ENCODE measurements around the gene C11orf21. TPM values are rescaled to one million over a fixed set of nuclear protein-coding genes. Genes with fewer than 3 reads are reported as not detected.

The C11orf21 gene
- total and polyA plus RNA-seq, 4 donors, result 0.46 to 2.1 (median 1.4) TPM; not detected in 1

DNA sequence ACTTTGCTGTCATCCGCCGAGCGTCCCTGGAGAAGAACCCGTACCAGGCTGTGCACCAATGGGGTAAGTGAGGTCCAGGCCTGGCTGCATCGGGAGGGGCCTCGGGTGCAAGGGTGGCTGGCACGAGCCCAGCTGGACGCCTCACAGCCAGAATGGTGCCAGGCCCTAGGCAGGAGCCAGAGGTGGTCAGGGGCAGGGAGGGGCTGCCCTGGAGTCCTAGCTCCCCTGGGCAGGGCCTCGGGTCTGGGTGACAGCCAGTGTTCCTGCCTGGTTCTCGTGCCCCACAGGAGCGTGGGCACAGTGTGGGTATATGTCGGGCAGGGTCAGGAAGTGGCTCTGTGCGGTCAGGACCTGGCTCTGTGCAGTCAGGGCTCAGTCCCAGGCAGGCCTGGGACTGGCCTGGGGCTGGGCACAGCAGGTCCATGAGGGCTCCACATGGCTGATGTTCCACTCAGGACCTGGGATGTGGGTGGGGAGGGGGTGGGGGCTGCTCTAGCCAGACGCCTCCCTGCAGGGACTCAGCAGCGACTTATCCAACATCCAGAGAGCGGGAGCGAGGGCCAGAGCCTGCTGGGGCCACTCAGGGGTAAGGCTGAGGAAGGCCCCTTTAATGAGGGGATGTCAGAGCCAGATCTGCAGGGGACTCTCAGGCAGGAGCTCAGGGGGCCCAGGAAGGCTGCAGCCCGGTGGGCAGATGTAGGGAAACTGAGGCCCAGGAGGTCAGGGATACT, 1.3 kb upstream of the C11orf21 start:
- whole genome bisulfite sequencing, 2 donors, result 5 to 15% methylated on average over 18 of the region's 18 CpGs
- Histone ChIP-seq H3K4me3 (ENCODE audit: low read length in 2 of 2) (no peak overlapping the region), H3K27ac (ENCODE audit: low read depth in 1 of 2, low read length in 2 of 2) (no peak overlapping the region), H3K27me3 (ENCODE audit: control insufficient read depth in 1 of 2, insufficient read depth in 2 of 2, low read length in 1 of 2) (no peaks in the 10 kb centered on the region), H3K4me1 (ENCODE audit: control insufficient read depth in 1 of 2, insufficient read depth in 2 of 2, low read length in 2 of 2) (no peaks in the 10 kb centered on the region), H3K36me3 (ENCODE audit: control insufficient read depth in 1 of 2, insufficient read depth in 2 of 2, low read length in 1 of 2) (no peaks in the 10 kb centered on the region), H3K9me3 (ENCODE audit: control insufficient read depth, low read length) (no peaks in the 10 kb centered on the region)
- intact Hi-C loops (cut with DNase I), result loop anchor here (5.0 to 10.0 kb wide), 2 partner anchors 98 to 106 kb away; no protein-coding TSS in a partner anchor
- peak in 1 of 2 donors; percentile 81 for DNase-seq
- ATAC-seq (ENCODE audit: low FRiP score), result peak; percentile 26

DNA sequence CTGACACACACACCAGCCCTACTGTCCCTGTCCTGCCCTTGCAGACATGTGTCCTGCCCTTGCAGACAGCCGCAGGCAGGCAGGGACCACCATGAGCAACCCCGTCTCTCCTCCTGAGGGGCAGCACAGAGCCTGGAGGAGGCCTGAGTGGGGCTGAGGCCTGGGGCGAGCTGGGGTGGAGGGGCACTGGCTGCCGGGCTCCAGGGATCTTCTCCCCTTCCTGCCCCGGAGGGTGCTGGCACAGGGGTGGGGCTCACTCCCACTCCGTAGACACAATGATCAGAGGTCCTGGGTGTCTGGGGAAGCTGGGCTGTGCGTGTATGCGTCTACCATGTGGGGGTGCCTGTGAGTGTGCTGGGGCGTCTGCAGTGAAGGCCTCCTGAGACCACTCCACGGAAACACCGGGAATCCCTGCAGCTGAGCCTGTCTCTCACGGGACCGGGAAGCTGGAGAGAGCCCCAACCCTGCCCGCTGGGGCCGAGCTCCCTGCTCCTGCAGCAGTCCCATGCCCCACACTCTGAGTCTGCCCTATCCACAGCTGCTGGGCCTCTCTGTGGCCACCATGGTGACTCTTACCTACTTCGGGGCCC, 683 bp upstream of the C11orf21 start:
- DNase-seq (peak in 1 of 2 donors; percentile 76), ATAC-seq (ENCODE audit: low FRiP score) (no peak)
- WGBS, 2 donors, result 30 to 37% methylated on average over 15 to 16 of the region's 16 CpGs
- intact Hi-C loops (cut with DNase I), result loop anchor here (5.0 to 10.0 kb wide), 2 partner anchors 98 to 105 kb away; no protein-coding TSS in a partner anchor
- no peaks in the 10 kb centered on the region for H3K4me1 ChIP-seq (ENCODE audit: control insufficient read depth in 1 of 2, insufficient read depth in 2 of 2, low read length in 2 of 2)
- H3K9me3 ChIP-seq (ENCODE audit: control insufficient read depth, low read length), result no peaks in the 10 kb centered on the region
- no peak overlapping the region for H3K4me3 ChIP-seq (ENCODE audit: low read length in 2 of 2)
- no peaks in the 10 kb centered on the region for H3K36me3 ChIP-seq (ENCODE audit: control insufficient read depth in 1 of 2, insufficient read depth in 2 of 2, low read length in 1 of 2)
- no peaks in the 10 kb centered on the region for H3K27me3 ChIP-seq (ENCODE audit: control insufficient read depth in 1 of 2, insufficient read depth in 2 of 2, low read length in 1 of 2)
- no peak overlapping the region for H3K27ac ChIP-seq (ENCODE audit: low read depth in 1 of 2, low read length in 2 of 2)

DNA sequence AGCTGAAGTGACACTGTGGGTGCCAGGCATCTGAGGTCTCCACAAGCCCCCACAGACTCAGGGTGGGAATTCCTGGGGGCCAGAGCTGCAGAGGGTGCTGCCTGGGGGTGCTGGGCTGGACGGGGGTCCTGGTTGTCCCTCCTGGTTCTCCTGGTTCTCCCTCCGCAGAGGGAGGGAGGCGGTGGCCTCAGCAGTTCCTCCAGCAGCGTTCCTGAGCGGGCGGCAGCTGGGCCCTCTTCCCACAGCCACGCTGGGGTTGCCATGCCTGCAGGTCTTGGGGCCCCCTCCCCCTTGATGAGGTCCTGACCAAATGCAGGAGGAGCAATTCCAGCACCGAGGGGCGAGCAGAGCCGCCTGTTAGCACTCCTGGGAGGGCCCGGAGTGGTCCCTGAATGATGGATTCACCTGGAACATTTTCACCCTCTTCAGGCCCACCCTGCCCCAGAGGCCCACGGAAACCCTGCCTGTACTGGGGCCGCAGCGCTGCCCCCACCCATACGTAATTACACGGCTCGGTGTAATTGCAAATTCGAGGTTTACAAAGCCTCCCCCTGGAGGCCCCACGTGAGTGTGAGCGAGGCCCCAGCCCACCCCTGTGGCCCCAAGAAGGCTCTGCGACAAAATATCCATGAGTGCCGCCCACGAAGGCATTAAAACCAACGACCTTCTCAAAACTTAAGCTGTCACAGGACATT, 635 bp downstream of the C11orf21 start:
- Histone ChIP-seq H3K27ac (ENCODE audit: low read depth in 1 of 2, low read length in 2 of 2) (no peak overlapping the region), H3K4me3 (ENCODE audit: low read length in 2 of 2) (no peak overlapping the region)
- DNase-seq, result peak in 1 of 2 donors; percentile 63

DNA sequence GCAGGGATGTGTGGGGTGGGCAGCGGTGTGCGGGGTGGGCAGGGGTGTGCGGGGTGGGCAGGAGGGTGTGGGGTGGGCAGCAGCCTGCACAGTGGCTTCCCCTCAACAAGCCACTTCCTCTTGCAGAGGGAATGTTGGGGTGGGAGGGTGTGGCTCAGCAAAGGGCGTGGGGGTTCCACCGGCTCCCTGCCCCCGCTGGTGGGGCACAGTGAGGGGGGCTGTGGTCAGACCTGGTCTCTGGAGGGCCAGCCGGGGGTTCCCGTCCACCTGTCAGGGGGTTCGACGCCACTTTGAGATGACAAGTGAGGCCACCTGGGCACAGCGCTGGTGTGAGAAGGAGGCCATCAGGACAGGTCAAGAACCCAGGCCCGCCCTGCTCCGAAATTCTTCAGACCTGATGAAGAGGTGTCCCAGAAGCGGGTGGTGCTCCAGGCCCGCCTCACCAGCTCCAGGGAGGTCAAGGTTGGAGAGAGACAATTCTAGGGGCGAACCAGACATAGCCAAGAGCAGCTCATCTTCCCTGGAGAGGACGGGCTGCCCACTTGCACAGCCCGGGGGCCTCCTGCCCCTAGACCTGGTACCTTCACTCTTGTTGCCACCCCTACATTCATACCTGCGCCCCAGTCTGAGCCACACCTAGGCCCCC, 1.3 kb downstream of the C11orf21 start:
- no peaks in the 10 kb centered on the region for H3K9me3 ChIP-seq (ENCODE audit: control insufficient read depth, low read length)
- H3K4me3 ChIP-seq (ENCODE audit: low read length in 2 of 2), result no peak overlapping the region
- H3K4me1 ChIP-seq (ENCODE audit: control insufficient read depth in 1 of 2, insufficient read depth in 2 of 2, low read length in 2 of 2), result no peaks in the 10 kb centered on the region
- WGBS, 2 donors, result 84 to 86% methylated on average over 16 to 19 of the region's 19 CpGs
- H3K27me3 ChIP-seq (ENCODE audit: control insufficient read depth in 1 of 2, insufficient read depth in 2 of 2, low read length in 1 of 2), result no peaks in the 10 kb centered on the region
- H3K27ac ChIP-seq (ENCODE audit: low read depth in 1 of 2, low read length in 2 of 2), result no peak overlapping the region
- peak in 1 of 2 donors; percentile 78 for DNase-seq
- intact Hi-C loops (cut with DNase I), result loop anchor here (5.0 to 10.0 kb wide), 2 partner anchors 96 to 103 kb away; no protein-coding TSS in a partner anchor
- ATAC-seq (ENCODE audit: low FRiP score), result no peak
- H3K36me3 ChIP-seq (ENCODE audit: control insufficient read depth in 1 of 2, insufficient read depth in 2 of 2, low read length in 1 of 2), result no peaks in the 10 kb centered on the region

More for the DNA sequence above, 635 bp downstream of the C11orf21 start:
- Histone ChIP-seq H3K36me3 (ENCODE audit: control insufficient read depth in 1 of 2, insufficient read depth in 2 of 2, low read length in 1 of 2) (no peaks in the 10 kb centered on the region), H3K27me3 (ENCODE audit: control insufficient read depth in 1 of 2, insufficient read depth in 2 of 2, low read length in 1 of 2) (no peaks in the 10 kb centered on the region), H3K4me1 (ENCODE audit: control insufficient read depth in 1 of 2, insufficient read depth in 2 of 2, low read length in 2 of 2) (no peaks in the 10 kb centered on the region), H3K9me3 (ENCODE audit: control insufficient read depth, low read length) (no peaks in the 10 kb centered on the region)
- intact Hi-C loops (cut with DNase I), result loop anchor here (5.0 to 10.0 kb wide), 2 partner anchors 96 to 104 kb away; no protein-coding TSS in a partner anchor
- no peak for ATAC-seq (ENCODE audit: low FRiP score)
- 83 to 85% methylated on average over 23 to 24 of the region's 24 CpGs for WGBS, 2 donors

DNA sequence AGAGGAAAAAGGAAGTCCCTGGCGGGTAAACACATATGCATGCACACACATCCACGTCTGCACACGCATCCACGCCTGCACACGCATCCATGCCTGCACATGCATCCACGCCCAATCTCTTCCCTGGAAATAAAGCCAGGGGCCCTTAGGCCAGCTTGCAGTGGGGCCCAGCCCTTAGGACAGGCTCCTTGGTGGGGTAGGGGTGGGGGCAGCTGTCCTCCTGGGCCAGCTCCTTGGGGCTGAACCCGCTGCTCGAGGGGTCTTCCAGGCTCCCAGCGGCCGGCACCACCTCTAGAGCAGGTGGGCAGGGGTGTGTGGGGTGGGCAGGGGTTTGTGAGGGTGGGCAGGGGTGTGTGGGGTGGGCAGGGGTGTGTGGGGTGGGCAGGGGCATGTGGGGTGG, 1.9 kb downstream of the C11orf21 start:
- Histone ChIP-seq H3K36me3 (ENCODE audit: control insufficient read depth in 1 of 2, insufficient read depth in 2 of 2, low read length in 1 of 2) (no peaks in the 10 kb centered on the region), H3K27me3 (ENCODE audit: control insufficient read depth in 1 of 2, insufficient read depth in 2 of 2, low read length in 1 of 2) (no peaks in the 10 kb centered on the region), H3K4me3 (ENCODE audit: low read length in 2 of 2) (no peak overlapping the region), H3K4me1 (ENCODE audit: control insufficient read depth in 1 of 2, insufficient read depth in 2 of 2, low read length in 2 of 2) (no peaks in the 10 kb centered on the region), H3K27ac (ENCODE audit: low read depth in 1 of 2, low read length in 2 of 2) (no peak overlapping the region), H3K9me3 (ENCODE audit: control insufficient read depth, low read length) (no peaks in the 10 kb centered on the region)
- WGBS, 2 donors, result 81 to 90% methylated on average over 10 of the region's 10 CpGs
- DNase-seq (peak in 1 of 2 donors; percentile 55), ATAC-seq (ENCODE audit: low FRiP score) (no peak)
- intact Hi-C loops (cut with DNase I), result loop anchor here (5.0 to 10.0 kb wide), 2 partner anchors 95 to 102 kb away; no protein-coding TSS in a partner anchor

DNA sequence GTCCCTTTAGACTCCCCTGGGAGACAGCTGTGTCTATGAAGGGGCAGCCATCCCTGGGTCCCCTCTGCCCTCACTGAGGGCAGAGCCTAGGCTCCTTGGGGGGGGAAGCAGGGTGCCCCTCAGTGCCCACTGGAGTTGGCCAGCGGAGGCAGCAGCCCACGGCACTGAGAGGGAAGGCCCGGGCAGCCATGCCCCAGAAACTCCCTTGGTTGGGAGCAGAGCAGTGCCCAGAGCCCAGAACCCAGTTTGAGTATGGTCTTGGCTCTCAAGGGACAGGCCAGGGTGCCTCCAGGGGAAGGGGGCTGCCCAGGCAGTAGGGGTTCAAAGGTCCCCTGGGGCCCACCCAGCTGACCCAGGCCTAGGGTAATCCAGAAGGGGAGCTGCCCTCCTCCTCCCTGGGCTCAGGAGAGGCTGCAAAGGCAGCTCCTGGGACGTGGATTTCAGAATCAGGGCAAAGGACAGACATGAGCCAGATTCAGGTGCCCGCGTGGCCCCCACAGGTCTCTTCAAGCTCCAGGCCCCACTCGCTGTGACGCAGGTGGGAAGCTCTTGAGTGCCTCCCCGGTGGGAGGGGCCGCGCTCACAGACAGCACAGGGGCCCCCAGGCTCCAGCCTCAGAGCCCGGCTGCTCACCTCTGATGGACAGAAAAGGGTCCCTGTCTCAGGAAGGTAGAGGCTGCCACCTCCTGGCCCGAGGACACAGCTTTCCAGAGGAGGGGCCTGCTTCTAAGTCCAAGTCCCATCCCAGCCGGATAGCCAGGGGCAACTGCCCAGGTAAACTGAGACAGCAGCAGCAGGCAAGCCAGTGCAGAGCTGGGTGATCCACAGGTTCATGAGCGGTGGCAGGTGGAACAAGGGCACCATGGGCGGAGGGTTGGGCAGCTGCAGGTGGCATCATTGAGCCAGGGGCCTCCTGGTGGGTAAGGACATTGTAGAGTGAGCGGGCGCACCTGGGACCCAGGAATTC, 2.6 kb downstream of the C11orf21 start:
- H3K36me3 ChIP-seq (ENCODE audit: control insufficient read depth in 1 of 2, insufficient read depth in 2 of 2, low read length in 1 of 2), result no peaks in the 10 kb centered on the region
- DNase-seq (peak in 1 of 2 donors; percentile 72), ATAC-seq (ENCODE audit: low FRiP score) (no peak)
- no peak overlapping the region for H3K4me3 ChIP-seq (ENCODE audit: low read length in 2 of 2)
- no peaks in the 10 kb centered on the region for H3K4me1 ChIP-seq (ENCODE audit: control insufficient read depth in 1 of 2, insufficient read depth in 2 of 2, low read length in 2 of 2)
- no peaks in the 10 kb centered on the region for H3K27me3 ChIP-seq (ENCODE audit: control insufficient read depth in 1 of 2, insufficient read depth in 2 of 2, low read length in 1 of 2)
- intact Hi-C loops (cut with DNase I), result no loop called here
- no peak overlapping the region for H3K27ac ChIP-seq (ENCODE audit: low read depth in 1 of 2, low read length in 2 of 2)
- WGBS, 2 donors, result 78 to 82% methylated on average over 18 of the region's 18 CpGs
- no peaks in the 10 kb centered on the region for H3K9me3 ChIP-seq (ENCODE audit: control insufficient read depth, low read length)

DNA sequence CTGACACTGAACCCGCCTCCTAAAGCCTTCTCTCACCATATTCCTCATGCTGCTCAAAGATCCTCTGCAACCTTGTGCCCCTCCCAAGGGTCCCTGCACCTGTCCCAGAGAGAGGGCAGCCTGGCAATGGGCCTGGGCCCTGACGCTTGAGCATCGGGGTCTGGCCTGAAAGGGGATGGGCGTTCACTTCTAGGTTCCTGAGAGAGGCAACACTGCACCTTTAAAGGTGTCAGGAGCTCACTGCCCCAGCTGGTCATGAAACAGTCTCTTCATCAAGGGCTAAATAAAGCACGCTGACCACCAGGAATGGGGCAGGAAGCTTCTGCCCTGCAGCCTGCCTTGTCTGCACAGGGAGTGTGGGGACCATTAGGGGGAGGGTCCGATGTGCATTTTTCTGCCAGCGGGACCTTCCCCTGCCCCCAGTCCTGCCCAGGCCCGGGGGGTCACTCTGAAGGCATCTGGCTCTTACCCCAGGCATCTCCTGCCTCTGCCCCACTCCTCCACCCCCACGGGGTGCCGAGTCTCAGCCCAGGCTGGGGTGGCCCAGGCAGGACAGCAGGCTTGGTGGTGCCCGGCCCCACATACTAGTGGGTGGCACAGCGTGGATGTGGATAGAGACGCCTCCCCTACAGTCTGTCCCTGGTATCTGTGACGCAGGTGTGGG, 3.5 kb downstream of the C11orf21 start:
- WGBS, 2 donors, result 81 to 88% methylated on average over 14 of the region's 14 CpGs
- no peaks in the 10 kb centered on the region for H3K36me3 ChIP-seq (ENCODE audit: control insufficient read depth in 1 of 2, insufficient read depth in 2 of 2, low read length in 1 of 2)
- H3K27ac ChIP-seq (ENCODE audit: low read depth in 1 of 2, low read length in 2 of 2), result no peak overlapping the region
- ATAC-seq (ENCODE audit: low FRiP score), result no peak
- no peak overlapping the region for H3K4me3 ChIP-seq (ENCODE audit: low read length in 2 of 2)
- intact Hi-C loops (cut with DNase I), result no loop called here
- no peaks in the 10 kb centered on the region for H3K27me3 ChIP-seq (ENCODE audit: control insufficient read depth in 1 of 2, insufficient read depth in 2 of 2, low read length in 1 of 2)
- H3K4me1 ChIP-seq (ENCODE audit: control insufficient read depth in 1 of 2, insufficient read depth in 2 of 2, low read length in 2 of 2), result no peaks in the 10 kb centered on the region
- peak; percentile 4 to 68 for DNase-seq
- no peaks in the 10 kb centered on the region for H3K9me3 ChIP-seq (ENCODE audit: control insufficient read depth, low read length)
